Parathyroid adenoma (tissue), 2 donors: ENCODE results near the gene HMG20B.
"Not testable (repeated sequence)": the region's sequence is repeated elsewhere in the genome, so short reads cannot be mapped to it uniquely, and the experiment has no call there.

Experiments
- H2AFZ ChIP-seq: fragments of 300-600 bp; sonication (generic); one replicate; pipeline ENCODE4 v1.7.0; 2017; ENCODE audit warnings: antibody characterized with exemption, mild to moderate bottlenecking
- H3K27ac ChIP-seq: fragments of 300-600 bp; sonication (generic); one replicate; pipeline ENCODE4 v1.7.0; 2017
- H3K27me3 ChIP-seq: fragments of 300-600 bp; sonication (generic); one replicate; pipeline ENCODE4 v1.7.0; 2017; ENCODE audit warnings: low read length; ENCODE audit not compliant: control insufficient read depth, insufficient read depth
- H3K36me3 ChIP-seq: fragments of 300-600 bp; sonication (generic); one replicate; pipeline ENCODE4 v1.7.0; 2017; ENCODE audit warnings: low read length; ENCODE audit not compliant: control insufficient read depth, insufficient read depth
- H3K4me1 ChIP-seq: fragments of 300-600 bp; sonication (generic); one replicate; pipeline ENCODE4 v1.7.0; 2017; ENCODE audit warnings: control low read depth
- H3K4me2 ChIP-seq: fragments of 300-600 bp; sonication (generic); one replicate; pipeline ENCODE4 v1.7.0; 2017; ENCODE audit warnings: low read length
- H3K4me3 ChIP-seq: fragments of 300-600 bp; sonication (generic); one replicate; pipeline ENCODE4 v1.7.0; 2017; ENCODE audit warnings: low read depth, low read length
- H3K79me2 ChIP-seq: fragments of 300-600 bp; sonication (generic); one replicate; pipeline ENCODE4 v1.7.0; 2017; ENCODE audit warnings: control low read depth
- H3K9ac ChIP-seq: fragments of 300-600 bp; sonication (generic); one replicate; pipeline ENCODE4 v1.7.0; 2017; ENCODE audit warnings: mild to moderate bottlenecking
- H3K9me3 ChIP-seq: fragments of 300-600 bp; sonication (generic); one replicate; pipeline ENCODE4 v1.7.0; 2017; ENCODE audit warnings: low read length; ENCODE audit not compliant: control insufficient read depth
- TF ChIP-seq, protein P1 (sequence below): fragments of 300-600 bp; sonication (generic); IDR thresholded peaks from one replicate; pipeline ENCODE4 v1.7.0; 2017; ENCODE audit warnings: antibody characterized with exemption, mild to moderate bottlenecking
- donor health status: primary hyperparathyroidism.

Gene HMG20B

DNA sequence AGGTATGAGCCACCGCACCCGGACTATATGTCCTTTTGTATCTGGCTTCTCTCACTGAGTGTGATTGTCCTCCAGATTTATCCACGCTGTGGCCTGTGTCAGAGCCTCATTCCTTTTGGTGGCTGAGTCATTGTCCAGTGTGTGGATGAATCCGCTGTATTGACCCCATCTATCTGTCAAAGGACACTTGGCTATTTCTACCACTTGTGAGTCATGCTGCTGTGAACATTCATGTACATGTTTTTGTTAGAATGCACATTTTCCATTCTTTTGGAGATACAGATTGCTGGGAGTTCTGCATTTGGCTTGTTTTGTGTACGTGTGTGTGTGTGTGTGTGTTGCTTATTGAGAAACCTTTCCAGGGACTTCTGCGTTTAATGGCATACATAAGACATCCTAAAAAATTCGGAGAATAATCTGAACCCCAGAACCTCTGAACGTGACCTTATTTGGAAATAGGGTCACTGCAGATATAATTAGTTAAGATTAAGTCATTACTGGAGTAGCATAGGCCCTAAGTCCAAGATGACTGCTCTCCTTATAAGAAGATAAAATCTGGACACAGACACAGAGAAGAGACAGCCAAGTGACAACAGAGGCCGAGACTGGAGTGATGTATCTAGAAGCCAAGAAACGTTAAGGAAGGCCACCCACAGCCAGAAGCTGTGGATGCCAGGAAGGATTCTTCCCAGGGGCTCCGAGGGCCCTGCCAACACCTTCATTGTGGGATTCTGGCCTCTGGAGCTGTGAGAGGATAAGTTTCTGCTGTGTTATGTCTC is 7.6 kb downstream of the HMG20B start:
- Histone ChIP-seq H3K27ac (no peak overlapping the region), H3K79me2 (no peaks in the 10 kb centered on the region), H3K9me3 (no peaks in the 10 kb centered on the region), H3K9ac (no peak overlapping the region), H3K4me2 (no peak overlapping the region), H3K4me1 (no peaks in the 10 kb centered on the region), H2AFZ (no peak overlapping the region), H3K36me3 (no peaks in the 10 kb centered on the region), H3K4me3 (no peak overlapping the region), H3K27me3 (no peaks in the 10 kb centered on the region)
- TF ChIP-seq, protein P1, sequence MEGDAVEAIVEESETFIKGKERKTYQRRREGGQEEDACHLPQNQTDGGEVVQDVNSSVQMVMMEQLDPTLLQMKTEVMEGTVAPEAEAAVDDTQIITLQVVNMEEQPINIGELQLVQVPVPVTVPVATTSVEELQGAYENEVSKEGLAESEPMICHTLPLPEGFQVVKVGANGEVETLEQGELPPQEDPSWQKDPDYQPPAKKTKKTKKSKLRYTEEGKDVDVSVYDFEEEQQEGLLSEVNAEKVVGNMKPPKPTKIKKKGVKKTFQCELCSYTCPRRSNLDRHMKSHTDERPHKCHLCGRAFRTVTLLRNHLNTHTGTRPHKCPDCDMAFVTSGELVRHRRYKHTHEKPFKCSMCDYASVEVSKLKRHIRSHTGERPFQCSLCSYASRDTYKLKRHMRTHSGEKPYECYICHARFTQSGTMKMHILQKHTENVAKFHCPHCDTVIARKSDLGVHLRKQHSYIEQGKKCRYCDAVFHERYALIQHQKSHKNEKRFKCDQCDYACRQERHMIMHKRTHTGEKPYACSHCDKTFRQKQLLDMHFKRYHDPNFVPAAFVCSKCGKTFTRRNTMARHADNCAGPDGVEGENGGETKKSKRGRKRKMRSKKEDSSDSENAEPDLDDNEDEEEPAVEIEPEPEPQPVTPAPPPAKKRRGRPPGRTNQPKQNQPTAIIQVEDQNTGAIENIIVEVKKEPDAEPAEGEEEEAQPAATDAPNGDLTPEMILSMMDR, result no peak

DNA sequence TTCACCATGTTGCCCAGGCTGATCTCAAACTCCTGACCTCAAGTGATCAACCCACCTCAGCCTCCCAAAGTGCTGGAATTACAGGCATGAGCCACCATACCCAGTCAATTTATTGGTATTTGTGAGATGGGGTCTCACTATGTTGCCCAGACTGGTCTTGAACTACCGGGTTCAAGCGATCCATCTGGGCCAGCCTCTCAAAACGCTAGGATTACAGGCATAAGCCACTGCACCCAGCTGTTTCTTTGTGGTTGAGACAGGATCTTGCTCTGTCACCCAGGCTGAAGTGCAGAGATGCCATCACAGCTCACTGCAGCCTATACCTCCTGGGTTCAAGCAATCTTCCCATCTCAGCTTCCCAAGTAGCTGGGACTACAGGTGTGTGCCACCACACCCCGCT is 9.0 kb downstream of the HMG20B start:
- H3K27me3 ChIP-seq, H3K36me3 ChIP-seq, H3K4me2 ChIP-seq, H2AFZ ChIP-seq, H3K4me3 ChIP-seq, H3K4me1 ChIP-seq, H3K9ac ChIP-seq, H3K79me2 ChIP-seq, H3K27ac ChIP-seq, H3K9me3 ChIP-seq: not testable (repeated sequence)

DNA sequence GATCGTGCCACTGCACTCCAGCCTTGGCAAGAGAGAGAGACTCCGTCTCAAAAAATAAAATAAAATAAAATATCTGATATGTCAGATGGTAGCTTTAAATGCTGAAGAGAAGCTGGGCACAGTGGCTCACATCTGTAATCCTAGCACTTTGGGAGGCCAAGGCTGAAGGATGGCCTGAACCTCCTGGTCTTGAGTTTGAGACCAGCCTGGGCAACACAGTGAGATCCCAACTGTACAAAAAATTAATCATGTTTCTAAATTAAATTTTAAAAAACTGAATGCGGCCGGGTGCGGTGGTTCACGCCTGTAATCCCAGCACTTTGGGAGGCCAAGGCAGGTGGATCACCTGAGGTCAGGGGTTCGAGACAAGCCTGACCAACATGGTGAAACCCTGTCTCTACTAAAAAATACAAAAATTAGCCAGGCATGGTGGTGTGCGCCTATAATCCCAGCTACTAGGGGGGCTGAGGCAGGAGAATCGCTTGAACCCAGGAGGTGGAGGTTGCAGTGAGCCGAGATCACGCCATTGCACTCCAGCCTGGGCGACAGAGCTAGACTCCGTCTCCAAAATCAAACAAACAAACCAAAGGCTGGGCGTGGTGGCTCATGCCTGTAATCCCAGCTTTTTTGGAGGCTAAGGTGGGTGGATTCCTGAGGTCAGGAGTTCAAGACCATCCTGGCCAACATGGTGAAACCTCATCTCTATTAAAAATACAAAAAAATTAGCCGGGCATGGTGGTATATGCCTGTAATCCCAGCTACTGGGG is 11.5 kb downstream of the HMG20B start:
- not testable (repeated sequence) for H3K36me3 ChIP-seq, H3K4me1 ChIP-seq, H3K79me2 ChIP-seq, H3K27me3 ChIP-seq, H2AFZ ChIP-seq, H3K4me3 ChIP-seq, H3K27ac ChIP-seq, H3K9ac ChIP-seq, H3K4me2 ChIP-seq, H3K9me3 ChIP-seq

DNA sequence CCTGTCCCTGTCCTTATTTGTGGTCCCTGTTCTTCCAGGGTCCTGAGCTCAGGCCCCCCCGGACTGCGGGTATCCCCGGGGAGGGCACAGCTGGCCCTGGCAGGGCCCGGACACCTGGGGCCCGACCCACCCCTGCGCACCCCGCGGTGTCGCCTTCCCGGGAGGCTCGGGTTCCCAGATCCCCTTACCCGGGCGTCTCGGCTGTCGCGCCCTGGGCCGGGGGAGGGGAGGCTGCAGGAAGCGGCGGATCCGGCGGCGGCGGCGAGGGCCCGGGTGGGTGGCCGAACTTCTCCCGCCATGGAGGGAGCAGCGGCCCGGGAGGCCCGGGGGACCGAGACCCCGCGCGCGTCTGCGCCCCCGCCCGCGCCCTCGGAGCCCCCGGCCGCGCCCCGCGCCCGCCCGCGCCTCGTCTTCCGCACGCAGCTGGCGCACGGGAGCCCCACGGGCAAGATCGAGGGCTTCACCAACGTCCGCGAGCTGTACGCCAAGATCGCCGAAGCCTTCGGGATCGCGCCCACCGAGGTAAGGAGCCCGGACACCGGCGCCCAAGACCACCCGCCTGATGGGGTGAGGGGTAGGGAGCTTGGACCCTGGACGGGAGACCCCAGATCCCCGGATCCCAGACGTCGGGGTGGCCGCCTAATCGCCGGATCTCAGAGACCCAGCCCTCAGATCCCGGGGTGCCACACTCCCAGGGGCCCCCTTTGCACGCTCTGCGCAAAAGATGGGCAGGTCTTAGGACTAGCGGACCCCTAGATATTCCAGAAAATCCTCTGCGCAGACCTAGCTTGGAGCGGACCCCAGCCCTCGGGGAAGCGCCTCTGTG is 12.8 kb downstream of the HMG20B start, which contains the start of gene GIPC3:
Gene GIPC3, plus strand, starts transcription at position 178 of the 826 bp plus-strand sequence. Its CDS starts 120 bp downstream, at position 298.
- H3K4me3 ChIP-seq, result peak within 1 kb of the TSS; percentile 33
- no peaks in the 10 kb centered on the region for H3K27me3 ChIP-seq
- H3K9me3 ChIP-seq, result no peaks in the 10 kb centered on the region
- no peaks in the 10 kb centered on the region for H3K79me2 ChIP-seq
- peak within 1 kb of the TSS; percentile 46 for H2AFZ ChIP-seq
- TF ChIP-seq, protein P1, result no peak
- peak within 1 kb of the TSS; percentile 77 for H3K4me2 ChIP-seq
- no peak within 1 kb of the TSS for H3K27ac ChIP-seq
- H3K4me1 ChIP-seq, result no peaks in the 10 kb centered on the region
- no peak within 1 kb of the TSS for H3K9ac ChIP-seq
- no peaks in the 10 kb centered on the region for H3K36me3 ChIP-seq

DNA sequence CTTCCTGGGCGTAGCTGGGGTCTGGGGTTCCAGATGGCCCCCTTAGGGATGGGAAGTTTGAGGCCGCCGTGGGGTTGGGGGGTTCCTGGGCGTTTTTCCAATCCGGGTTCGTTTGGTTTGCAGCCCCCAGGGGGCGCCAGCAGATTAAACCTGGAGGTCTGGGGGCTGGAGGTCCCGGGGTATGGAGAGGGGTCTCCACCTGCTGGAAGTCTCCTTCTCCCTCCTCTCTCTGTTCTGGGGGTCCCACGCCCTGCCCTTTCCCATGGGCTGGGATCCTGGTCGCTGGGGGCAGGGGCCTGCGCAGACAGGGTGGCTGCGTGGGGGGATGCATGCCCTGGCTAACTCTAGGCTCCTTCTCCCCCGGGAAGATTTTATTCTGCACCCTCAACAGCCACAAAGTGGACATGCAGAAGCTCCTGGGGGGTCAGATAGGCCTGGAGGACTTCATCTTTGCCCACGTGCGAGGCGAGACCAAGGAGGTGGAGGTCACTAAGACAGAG is 13.4 kb downstream of the HMG20B start:
- H3K36me3 ChIP-seq, result no peaks in the 10 kb centered on the region
- TF ChIP-seq, protein P1, result peak; percentile 39
- H3K4me3 ChIP-seq, result peak overlapping the region; percentile 33
- no peaks in the 10 kb centered on the region for H3K9me3 ChIP-seq
- peak overlapping the region; percentile 46 for H2AFZ ChIP-seq
- H3K27me3 ChIP-seq, result no peaks in the 10 kb centered on the region
- H3K4me2 ChIP-seq, result peak overlapping the region; percentile 77
- no peaks in the 10 kb centered on the region for H3K79me2 ChIP-seq
- no peaks in the 10 kb centered on the region for H3K4me1 ChIP-seq
- no peak overlapping the region for H3K9ac ChIP-seq
- H3K27ac ChIP-seq, result no peak overlapping the region
